ENCODE results near the gene NHSL2. TPM values are rescaled to one million over a fixed set of nuclear protein-coding genes. Genes with fewer than 3 reads are reported as not detected.

The NHSL2 gene
- total RNA-seq, 1 donor from 2014 or later, result 58.1 TPM

- TF ChIP-seq, protein P1, sequence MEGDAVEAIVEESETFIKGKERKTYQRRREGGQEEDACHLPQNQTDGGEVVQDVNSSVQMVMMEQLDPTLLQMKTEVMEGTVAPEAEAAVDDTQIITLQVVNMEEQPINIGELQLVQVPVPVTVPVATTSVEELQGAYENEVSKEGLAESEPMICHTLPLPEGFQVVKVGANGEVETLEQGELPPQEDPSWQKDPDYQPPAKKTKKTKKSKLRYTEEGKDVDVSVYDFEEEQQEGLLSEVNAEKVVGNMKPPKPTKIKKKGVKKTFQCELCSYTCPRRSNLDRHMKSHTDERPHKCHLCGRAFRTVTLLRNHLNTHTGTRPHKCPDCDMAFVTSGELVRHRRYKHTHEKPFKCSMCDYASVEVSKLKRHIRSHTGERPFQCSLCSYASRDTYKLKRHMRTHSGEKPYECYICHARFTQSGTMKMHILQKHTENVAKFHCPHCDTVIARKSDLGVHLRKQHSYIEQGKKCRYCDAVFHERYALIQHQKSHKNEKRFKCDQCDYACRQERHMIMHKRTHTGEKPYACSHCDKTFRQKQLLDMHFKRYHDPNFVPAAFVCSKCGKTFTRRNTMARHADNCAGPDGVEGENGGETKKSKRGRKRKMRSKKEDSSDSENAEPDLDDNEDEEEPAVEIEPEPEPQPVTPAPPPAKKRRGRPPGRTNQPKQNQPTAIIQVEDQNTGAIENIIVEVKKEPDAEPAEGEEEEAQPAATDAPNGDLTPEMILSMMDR (IDR thresholded peaks at IDR 0.05), result no peak
- Histone ChIP-seq H3K9me3 (no peaks in the 10 kb centered on the region), H3K36me3 (no peaks in the 10 kb centered on the region), H3K27me3 (peaks cover 4% of the 10 kb centered on the region), H3K4me1 (no peaks in the 10 kb centered on the region), H3K4me3 (no peak overlapping the region), H3K27ac (no peak overlapping the region)
- intact Hi-C loops (cut with DNase I), result no loop called here
- DNase-seq (ENCODE audit: low spot score in 2 of 2), result peak in 1 of 2 donors; percentile 53
Measured at GRCh38 chrX:72020204-72020603, 109.6 kb downstream of the NHSL2 start.

DNA sequence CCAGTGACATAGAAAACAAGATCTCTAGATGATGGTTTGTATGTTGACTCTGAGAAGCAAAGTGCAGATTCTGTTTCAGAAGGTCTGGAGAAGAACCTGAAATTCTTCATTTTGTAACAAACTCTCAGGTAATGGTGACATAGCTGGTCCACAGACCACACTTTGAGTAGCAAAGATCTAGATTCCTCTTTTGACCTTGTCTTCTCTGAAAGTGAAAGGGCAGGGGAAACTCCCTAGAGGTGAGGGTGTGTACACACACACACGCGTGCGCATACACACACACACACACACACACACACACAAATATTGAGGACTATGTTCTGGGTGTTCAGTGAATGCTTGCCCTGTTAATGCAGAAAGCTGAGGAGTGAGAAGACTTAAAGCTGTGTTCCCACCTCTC, 110.1 kb downstream of the NHSL2 start:
- Histone ChIP-seq H3K36me3 (no peaks in the 10 kb centered on the region), H3K4me1 (no peaks in the 10 kb centered on the region), H3K4me3 (no peak overlapping the region), H3K9me3 (no peaks in the 10 kb centered on the region), H3K27ac (no peak overlapping the region), H3K27me3 (peaks cover 4% of the 10 kb centered on the region)
- TF ChIP-seq, protein P1 (IDR thresholded peaks at IDR 0.05), result no peak
- no peak for DNase-seq (ENCODE audit: low spot score in 2 of 2)
- intact Hi-C loops (cut with DNase I), result no loop called here

DNA sequence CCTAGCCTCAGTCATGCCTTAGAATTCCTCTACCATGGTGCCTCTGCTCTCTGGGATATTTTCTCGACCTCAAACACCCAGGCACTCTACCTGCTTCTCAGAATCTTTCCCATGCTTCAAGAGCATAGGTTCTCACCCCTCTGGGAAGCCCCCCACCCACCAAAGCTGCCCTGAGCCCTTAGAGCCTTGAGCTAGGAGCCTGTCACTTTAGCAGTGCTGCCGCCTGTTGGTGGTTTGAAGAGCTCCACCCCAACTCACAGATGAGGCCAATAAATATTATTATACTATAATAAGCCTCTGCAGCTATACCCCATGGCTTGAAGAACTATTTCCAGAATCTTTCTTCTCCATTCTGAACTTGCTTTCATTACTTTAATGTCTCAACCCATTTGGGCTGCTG, 111.3 kb downstream of the NHSL2 start:
- no peak for DNase-seq (ENCODE audit: low spot score in 2 of 2)
- Histone ChIP-seq H3K27me3 (peaks cover 4% of the 10 kb centered on the region), H3K4me3 (no peak overlapping the region), H3K4me1 (no peaks in the 10 kb centered on the region), H3K36me3 (no peaks in the 10 kb centered on the region), H3K27ac (no peak overlapping the region), H3K9me3 (no peaks in the 10 kb centered on the region)
- TF ChIP-seq, protein P1 (IDR thresholded peaks at IDR 0.05), result peak in 2 of 3 experiments; percentile 14 to 43
- intact Hi-C loops (cut with DNase I), result no loop called here

DNA sequence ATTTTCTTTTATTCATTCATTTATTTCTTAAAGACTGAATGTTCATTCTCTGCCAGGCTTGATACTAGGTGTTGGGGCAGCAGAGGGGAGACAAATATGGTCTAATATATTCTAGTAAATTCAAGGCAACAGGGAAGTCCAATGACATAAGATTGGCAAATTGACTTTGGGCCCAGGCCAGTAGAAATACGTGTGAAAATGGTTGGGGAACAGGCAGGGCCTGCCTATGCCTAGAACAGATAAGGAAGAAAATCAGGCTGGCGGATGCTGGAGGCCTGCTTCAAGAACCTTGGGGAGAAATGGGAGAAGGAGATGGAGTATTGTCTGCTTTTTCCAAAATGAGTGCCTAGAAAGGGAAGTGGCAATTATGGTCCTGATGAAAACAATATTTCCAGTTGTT, 112.4 kb downstream of the NHSL2 start:
- H3K9me3 ChIP-seq, result no peaks in the 10 kb centered on the region
- DNase-seq (ENCODE audit: low spot score in 2 of 2), result no peak
- no peak overlapping the region for H3K27ac ChIP-seq
- no peaks in the 10 kb centered on the region for H3K4me1 ChIP-seq
- peaks cover 4% of the 10 kb centered on the region for H3K27me3 ChIP-seq
- intact Hi-C loops (cut with DNase I), result no loop called here
- no peak overlapping the region for H3K4me3 ChIP-seq
- TF ChIP-seq, protein P1 (IDR thresholded peaks at IDR 0.05), result no peak
- no peaks in the 10 kb centered on the region for H3K36me3 ChIP-seq

- Histone ChIP-seq H3K4me3 (no peak overlapping the region), H3K9me3 (no peaks in the 10 kb centered on the region), H3K4me1 (no peaks in the 10 kb centered on the region), H3K27ac (no peak overlapping the region), H3K36me3 (no peaks in the 10 kb centered on the region), H3K27me3 (peaks cover 4% of the 10 kb centered on the region)
- TF ChIP-seq, protein P1 (IDR thresholded peaks at IDR 0.05), result no peak
- peak in 1 of 2 donors; percentile 56 for DNase-seq (ENCODE audit: low spot score in 2 of 2)
- intact Hi-C loops (cut with DNase I), result loop anchor here (5.0 kb wide), 1 partner anchor 37 kb away; no protein-coding TSS in a partner anchor
Measured at GRCh38 chrX:72025236-72025770, 114.7 kb downstream of the NHSL2 start.
